ENCODE results near the gene CCM2L.

GRCh38 chr20:31984981-31985471, 25.2 kb upstream of the CCM2L start:
- TF ChIP-seq EZH2 (IDR thresholded peaks at IDR 0.05), result no peak
- no peak for TF ChIP-seq POLR2AphosphoS5 (IDR thresholded peaks at IDR 0.05; ENCODE audit: borderline replicate concordance, low read depth, low read length)
